Epithelial cell of esophagus (primary cell): ENCODE results near the gene ONECUT1.

Experiments
- DNase-seq: peaks from one replicate; pipeline ENCODE4 v3.0.0; 2010; ENCODE audit warnings: low read depth
- H3K4me3 ChIP-seq: 2 replicates; pipeline ENCODE4 v1.5.1; 2011; ENCODE audit warnings: mild to moderate bottlenecking, low read length, control low read depth
- CTCF ChIP-seq: IDR thresholded peaks from 2 replicates; pipeline ENCODE4 v1.5.1; 2011; ENCODE audit warnings: low read depth, mild to moderate bottlenecking, low read length, control low read depth, inconsistent platforms; ENCODE audit not compliant: insufficient read depth; ENCODE audit errors: missing control alignments

ONECUT1 gene

GRCh38 chr15:52709187-52709981, 80.8 kb downstream of the ONECUT1 start:
- TF ChIP-seq CTCF, result no peak
- peak; percentile 71 for DNase-seq
- H3K4me3 ChIP-seq, result no peak overlapping the region
